Suprapubic skin (tissue), 3 donors: Measurements from ENCODE around the gene DIP2C.

ENCODE experiments used
- EP300 ChIP-seq: sonication (generic); formaldehyde crosslinking; IDR thresholded peaks from one replicate; pipeline ENCODE4 v1.6.1; 2017; ENCODE audit warnings: antibody characterized with exemption
- TF ChIP-seq, protein P1 (sequence below), 2 donors: fragments of 200-600 bp in 1 of 2; fragments of 450-650 bp in 1 of 2; sonication (generic) in 1 of 2; IDR thresholded peaks; one replicate each; pipeline ENCODE4 v1.5.1; 2016 to 2019; ENCODE audit warnings: antibody characterized with exemption in 2 of 2, mild to moderate bottlenecking in 1 of 2, moderate library complexity in 1 of 2

DNA sequence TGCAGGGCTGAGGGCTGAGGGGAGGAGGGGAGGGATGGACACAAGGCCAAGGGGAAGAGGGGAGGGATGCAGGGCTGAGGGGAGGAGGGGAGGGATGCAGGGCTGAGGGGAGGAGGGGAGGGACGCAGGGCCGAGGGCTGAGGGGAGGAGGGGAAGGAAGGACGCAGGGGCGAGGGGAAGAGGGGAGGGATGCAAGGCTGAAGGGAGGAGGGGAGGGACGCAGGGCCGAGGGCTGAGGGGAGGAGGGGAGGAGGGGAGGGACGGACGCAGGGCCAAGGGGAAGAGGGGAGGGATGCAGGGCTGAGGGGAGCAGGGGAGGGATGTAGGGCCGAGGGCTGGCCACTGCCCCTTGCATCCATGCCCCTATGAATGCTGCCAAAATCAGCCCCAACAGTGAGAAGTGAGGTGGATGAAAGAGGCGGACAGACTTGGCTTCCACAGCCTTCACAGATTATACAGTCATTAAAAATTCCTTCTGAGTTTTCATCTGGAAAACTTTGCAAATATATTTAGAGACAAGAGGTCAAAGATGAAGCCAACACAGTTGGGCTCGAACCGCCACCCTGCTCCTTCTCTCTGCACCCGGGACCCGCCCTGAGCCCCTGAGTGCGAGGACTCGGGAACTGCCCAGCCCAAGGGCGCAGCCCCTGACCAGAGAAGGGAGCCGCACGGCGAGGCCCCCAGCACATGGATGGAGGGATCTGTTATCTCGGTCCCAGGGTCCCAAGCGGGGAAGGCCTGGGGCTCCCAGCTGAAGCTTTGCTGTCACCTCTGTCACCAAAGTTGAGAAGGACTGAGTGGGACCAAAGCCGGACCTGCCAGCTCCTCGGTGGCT is 65.8 kb downstream of the DIP2C start:
- TF ChIP-seq EP300, result no peak
- TF ChIP-seq, protein P1, sequence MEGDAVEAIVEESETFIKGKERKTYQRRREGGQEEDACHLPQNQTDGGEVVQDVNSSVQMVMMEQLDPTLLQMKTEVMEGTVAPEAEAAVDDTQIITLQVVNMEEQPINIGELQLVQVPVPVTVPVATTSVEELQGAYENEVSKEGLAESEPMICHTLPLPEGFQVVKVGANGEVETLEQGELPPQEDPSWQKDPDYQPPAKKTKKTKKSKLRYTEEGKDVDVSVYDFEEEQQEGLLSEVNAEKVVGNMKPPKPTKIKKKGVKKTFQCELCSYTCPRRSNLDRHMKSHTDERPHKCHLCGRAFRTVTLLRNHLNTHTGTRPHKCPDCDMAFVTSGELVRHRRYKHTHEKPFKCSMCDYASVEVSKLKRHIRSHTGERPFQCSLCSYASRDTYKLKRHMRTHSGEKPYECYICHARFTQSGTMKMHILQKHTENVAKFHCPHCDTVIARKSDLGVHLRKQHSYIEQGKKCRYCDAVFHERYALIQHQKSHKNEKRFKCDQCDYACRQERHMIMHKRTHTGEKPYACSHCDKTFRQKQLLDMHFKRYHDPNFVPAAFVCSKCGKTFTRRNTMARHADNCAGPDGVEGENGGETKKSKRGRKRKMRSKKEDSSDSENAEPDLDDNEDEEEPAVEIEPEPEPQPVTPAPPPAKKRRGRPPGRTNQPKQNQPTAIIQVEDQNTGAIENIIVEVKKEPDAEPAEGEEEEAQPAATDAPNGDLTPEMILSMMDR (IDR thresholded peaks at IDR 0.05), result no peak
